Lower leg skin (tissue), 4 donors: ENCODE measurements around the gene NCAM1. TPM values are rescaled to one million over a fixed set of nuclear protein-coding genes. Genes with fewer than 3 reads are reported as not detected.

Experiments
- DNase-seq, 2 donors: peaks; one replicate each; pipeline ENCODE4 v3.0.0-alpha.2; 2019; ENCODE audit warnings: low spot score in 2 of 2
- H3K4me3 ChIP-seq: fragments of 200-600 bp; sonication (generic); 2 replicates; pipeline ENCODE4 v1.5.1; 2017; ENCODE audit warnings: mild to moderate bottlenecking, low read depth; ENCODE audit not compliant: poor library complexity, severe bottlenecking
- POLR2A ChIP-seq, 2 donors: fragments of 450-650 bp; IDR thresholded peaks; one replicate each; pipeline ENCODE4 v1.6.1; 2016 to 2017; ENCODE audit warnings: antibody characterized with exemption in 2 of 2, mild to moderate bottlenecking in 1 of 2, moderate library complexity in 1 of 2
- WGBS, 2 donors: methylation state at CpG; one replicate each; pipeline ENCODE4 v1.1.5; 2018; 5-methylcytosine and 5-hydroxymethylcytosine counted together
- intact Hi-C: fragments of 100-400 bp; cut with DNase I; formaldehyde crosslinking; loops from one replicate; pipeline ENCODE4 v1.15.0; 2023; ENCODE audit warnings: low total_unique reads
- total RNA-seq, 4 donors: library from RNA; depleted of rRNA; stranded (reverse); fragments of >200 nt; gene quantifications; one replicate each; pipeline ENCODE4 v1.1.0, GENCODE V29; 2016
- TF ChIP-seq, protein P1 (sequence below), 3 donors: fragments of 450-650 bp; IDR thresholded peaks; one replicate each; pipeline ENCODE4 v1.5.1; 2016; ENCODE audit warnings: antibody characterized with exemption in 3 of 3, mild to moderate bottlenecking in 3 of 3, moderate library complexity in 2 of 3

Gene NCAM1
- total RNA-seq, 4 donors from 2014 or later, result 1.7 to 7.1 (median 3.8) TPM

DNA sequence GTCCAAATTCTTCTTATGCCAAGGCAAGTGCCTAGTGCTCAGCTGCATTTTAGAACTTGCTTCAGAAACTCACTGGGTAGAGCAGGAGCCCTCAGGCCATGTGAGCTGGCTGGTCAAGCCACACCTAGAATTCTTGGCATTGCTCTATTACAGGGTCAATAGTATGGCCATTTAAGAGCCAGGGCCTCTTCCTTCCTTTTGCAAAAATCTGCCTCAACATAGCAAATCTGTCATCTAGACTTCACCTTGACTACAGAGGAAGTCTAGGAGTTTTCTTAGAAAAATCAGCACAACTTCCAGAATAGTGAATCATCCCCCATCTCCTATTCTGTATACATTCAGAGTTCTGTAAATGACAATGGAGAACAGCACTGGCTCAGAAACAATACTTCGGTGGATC, 241.2 kb downstream of the NCAM1 start:
- 79 to 80% methylated on average over 1 of the region's 1 CpG for WGBS, 2 donors
- intact Hi-C loops, result no loop called here
- H3K4me3 ChIP-seq, result no peak overlapping the region
- no peak for TF ChIP-seq POLR2A (IDR thresholded peaks at IDR 0.05)
- TF ChIP-seq, protein P1, sequence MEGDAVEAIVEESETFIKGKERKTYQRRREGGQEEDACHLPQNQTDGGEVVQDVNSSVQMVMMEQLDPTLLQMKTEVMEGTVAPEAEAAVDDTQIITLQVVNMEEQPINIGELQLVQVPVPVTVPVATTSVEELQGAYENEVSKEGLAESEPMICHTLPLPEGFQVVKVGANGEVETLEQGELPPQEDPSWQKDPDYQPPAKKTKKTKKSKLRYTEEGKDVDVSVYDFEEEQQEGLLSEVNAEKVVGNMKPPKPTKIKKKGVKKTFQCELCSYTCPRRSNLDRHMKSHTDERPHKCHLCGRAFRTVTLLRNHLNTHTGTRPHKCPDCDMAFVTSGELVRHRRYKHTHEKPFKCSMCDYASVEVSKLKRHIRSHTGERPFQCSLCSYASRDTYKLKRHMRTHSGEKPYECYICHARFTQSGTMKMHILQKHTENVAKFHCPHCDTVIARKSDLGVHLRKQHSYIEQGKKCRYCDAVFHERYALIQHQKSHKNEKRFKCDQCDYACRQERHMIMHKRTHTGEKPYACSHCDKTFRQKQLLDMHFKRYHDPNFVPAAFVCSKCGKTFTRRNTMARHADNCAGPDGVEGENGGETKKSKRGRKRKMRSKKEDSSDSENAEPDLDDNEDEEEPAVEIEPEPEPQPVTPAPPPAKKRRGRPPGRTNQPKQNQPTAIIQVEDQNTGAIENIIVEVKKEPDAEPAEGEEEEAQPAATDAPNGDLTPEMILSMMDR (IDR thresholded peaks at IDR 0.05), result no peak
- DNase-seq, result no peak

DNA sequence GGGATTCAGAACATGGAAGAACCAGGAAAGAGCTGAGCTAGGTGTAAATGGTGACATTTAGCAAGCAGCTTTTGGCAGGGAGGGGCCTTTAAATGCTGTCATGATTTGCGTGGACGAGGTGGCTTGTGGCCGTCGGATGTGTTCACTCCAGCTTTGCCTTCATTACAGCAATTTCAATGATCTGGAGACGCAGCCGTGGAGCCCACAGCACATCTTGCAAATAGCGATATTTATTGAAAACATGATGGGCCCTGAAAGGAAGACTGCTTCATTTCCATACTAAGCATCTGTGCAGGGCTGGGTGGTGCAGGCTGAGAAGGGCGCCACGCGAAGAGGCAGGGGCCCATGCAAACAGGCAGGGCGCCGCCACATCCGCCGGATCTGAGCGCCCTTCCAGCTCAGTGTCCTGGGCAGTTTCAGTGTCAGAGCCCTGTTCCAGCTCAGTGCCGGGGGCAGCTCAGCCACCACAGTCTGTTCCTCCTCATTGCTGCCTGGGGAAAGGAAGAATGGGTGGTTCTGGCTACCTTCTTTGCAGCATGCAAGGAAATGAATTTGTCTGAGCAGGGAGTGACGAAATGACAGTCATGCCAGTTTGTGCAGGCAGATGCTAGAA, 242.0 kb downstream of the NCAM1 start:
- H3K4me3 ChIP-seq, result no peak overlapping the region
- DNase-seq, result no peak
- WGBS, 2 donors, result 76 to 84% methylated on average over 17 of the region's 17 CpGs
- TF ChIP-seq POLR2A (IDR thresholded peaks at IDR 0.05), result no peak
- TF ChIP-seq, protein P1 (IDR thresholded peaks at IDR 0.05), result no peak
- intact Hi-C loops, result no loop called here

DNA sequence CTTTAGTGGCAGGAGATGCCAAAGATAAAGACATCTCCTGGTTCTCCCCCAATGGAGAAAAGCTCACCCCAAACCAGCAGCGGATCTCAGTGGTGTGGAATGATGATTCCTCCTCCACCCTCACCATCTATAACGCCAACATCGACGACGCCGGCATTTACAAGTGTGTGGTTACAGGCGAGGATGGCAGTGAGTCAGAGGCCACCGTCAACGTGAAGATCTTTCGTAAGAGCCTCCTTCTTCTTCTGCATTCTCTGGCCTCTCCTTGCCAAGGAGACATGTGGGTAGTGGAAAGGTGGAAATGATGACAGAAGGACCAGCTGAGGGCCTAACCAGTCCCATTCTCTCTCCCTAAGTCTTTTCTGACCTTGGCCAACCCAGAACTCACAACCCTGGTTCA, 243.1 kb downstream of the NCAM1 start:
- H3K4me3 ChIP-seq, result no peak overlapping the region
- no peak for TF ChIP-seq POLR2A (IDR thresholded peaks at IDR 0.05)
- TF ChIP-seq, protein P1 (IDR thresholded peaks at IDR 0.05), result no peak
- WGBS, 2 donors, result 86 to 87% methylated on average over 10 of the region's 10 CpGs
- intact Hi-C loops, result no loop called here
- DNase-seq, result no peak

DNA sequence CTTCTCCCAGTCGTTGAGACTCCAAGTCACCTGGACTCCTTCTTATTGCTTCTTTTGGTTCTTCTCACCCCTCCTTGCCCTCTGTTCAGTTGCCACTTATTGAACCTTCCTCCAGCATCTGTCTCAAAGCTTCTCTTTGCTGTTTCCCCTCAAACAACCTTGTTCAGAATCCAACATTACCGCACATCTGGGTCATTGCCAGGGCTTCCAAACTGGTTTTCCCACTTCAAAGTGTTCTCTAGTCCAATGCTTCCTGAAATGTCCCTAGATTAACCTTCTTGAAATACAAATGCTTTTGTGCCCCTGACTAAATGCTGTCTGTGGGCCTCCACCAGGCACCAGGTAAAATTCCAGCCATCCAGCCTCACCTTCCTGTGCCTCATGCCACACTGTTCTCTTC, 252.3 kb downstream of the NCAM1 start:
- no peak for TF ChIP-seq POLR2A (IDR thresholded peaks at IDR 0.05)
- TF ChIP-seq, protein P1 (IDR thresholded peaks at IDR 0.05), result no peak
- H3K4me3 ChIP-seq, result no peak overlapping the region
- 59 to 63% methylated on average over 2 of the region's 2 CpGs for WGBS, 2 donors
- DNase-seq, result no peak
- intact Hi-C loops, result no loop called here

DNA sequence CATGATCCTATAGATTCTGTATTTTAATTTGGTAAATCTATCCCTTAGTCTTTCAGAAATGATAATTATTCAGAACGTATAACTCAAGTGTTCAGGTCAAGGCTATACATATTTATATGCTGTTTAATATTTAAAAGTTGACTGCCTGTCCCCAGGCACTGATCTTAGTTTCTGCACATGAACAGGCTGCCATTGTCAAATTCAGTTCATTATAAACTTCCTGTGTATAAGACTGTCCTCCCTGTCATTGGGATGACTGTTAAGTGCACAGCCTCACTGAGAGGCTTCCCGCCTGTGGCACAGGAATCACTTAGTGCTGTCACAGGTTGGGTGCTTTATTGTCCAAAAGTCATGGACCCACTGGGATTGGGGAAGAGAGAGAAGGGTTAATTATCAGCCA, 261.0 kb downstream of the NCAM1 start:
- TF ChIP-seq, protein P1 (IDR thresholded peaks at IDR 0.05), result no peak
- TF ChIP-seq POLR2A (IDR thresholded peaks at IDR 0.05), result no peak
- no peak overlapping the region for H3K4me3 ChIP-seq
- DNase-seq, result no peak
- intact Hi-C loops, result no loop called here
- 70 to 87% methylated on average over 2 of the region's 2 CpGs for WGBS, 2 donors

DNA sequence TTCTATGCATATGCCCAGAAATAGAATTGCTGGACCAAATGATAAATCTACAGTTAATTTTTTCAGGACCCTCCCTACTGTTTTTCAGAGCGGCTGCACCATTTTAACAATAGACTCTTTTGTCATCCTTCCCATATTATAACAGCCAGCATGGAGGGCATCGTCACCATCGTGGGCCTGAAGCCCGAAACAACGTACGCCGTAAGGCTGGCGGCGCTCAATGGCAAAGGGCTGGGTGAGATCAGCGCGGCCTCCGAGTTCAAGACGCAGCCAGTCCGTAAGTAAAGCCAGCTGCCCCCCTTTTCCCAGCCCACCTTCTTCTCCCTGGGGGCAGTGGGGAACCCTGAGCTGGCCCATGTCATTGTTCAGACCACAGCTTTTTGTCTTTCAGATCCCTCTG, 273.7 kb downstream of the NCAM1 start:
- intact Hi-C loops, result no loop called here
- no peak for DNase-seq
- WGBS, 2 donors, result 93 to 96% methylated on average over 14 of the region's 14 CpGs

More for the DNA sequence above, 273.7 kb downstream of the NCAM1 start:
- H3K4me3 ChIP-seq, result no peak overlapping the region
- no peak for TF ChIP-seq POLR2A (IDR thresholded peaks at IDR 0.05)
- TF ChIP-seq, protein P1 (IDR thresholded peaks at IDR 0.05), result no peak
